ENCODE data around the gene TMPRSS5.

GRCh38 chr11:113689768-113690618 is 16.1 kb downstream of the TMPRSS5 start:
- TF ChIP-seq CTCF (IDR thresholded peaks at IDR 0.05), result no peak
- TF ChIP-seq POLR2A (IDR thresholded peaks at IDR 0.05; ENCODE audit: low read depth), result no peak

Data from esophagus muscularis mucosa (tissue), 3 donors.